ENCODE measurements around the gene AFTPH.

Gene AFTPH

GRCh38 chr2:64615192-64615763, 91.2 kb downstream of the AFTPH start:
- no peak for DNase-seq

DNA sequence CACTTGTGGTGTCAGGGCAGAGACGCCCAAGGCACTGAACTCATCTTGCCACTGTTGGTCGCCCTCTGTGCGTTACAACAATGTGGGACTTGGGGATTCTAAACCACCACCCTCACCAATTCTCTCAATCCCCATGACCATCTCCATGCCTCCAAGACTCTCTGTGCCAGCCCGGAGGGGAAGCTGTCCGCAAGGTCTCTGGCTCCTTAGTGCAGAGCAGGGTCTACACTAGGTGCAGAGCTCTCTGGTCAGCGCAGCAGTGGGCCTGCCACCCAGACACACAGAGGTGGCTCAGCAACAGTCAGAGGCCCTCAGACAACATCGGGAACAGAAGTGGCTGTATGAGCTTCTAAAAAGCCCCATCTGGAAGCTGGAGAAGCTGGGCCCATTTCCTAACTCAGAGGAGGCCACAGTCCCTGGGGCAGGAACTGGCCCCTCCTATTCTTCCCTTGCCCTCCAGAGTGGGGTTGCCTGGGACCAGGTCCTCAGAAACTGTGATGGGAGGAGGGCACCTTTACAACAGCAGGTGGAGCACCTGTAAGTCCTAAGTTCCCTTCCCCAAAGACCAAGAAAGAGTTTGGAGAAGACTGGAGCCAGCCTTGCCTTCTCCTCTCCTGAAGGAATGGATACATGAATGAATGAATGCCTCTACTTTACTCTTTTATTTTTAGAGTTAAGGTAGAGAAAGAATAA, 91.9 kb downstream of the AFTPH start:
- no peak for DNase-seq

GRCh38 chr2:64617631-64618151, 93.6 kb downstream of the AFTPH start:
- no peak for DNase-seq

- no peak for DNase-seq
Observed at GRCh38 chr2:64620661-64621060, 96.5 kb downstream of the AFTPH start.

GRCh38 chr2:64622443-64623241, 98.5 kb downstream of the AFTPH start:
- DNase-seq = no peak

DNA sequence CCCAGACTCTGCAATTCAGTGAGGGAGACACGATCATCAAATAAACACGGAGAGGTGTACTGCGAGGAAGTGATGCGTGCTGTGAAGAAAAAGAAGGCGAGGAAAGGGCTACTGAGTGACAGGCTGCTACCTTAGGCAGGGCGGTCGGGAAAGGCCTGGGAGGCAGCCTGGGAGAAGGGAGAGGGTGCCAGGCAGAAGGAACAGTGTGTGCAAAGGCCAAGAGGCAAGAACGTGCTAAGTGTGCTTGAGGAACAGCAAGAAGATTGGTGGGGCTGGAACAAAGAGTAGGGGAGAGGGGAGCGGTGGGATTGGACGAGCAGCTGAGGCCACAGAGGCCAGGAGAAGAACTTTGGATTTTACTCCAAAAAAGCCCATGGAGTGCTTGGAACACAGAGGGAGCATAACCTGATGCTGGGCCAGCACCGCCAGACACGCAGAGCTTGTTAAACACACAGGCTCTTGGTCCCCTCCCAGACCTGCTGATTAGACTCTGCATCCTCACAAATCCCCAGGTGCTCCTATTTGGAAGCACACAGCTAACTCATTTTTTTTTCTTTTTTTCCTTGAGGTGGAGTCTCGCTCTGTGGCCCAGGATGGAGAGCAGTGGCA, 99.2 kb downstream of the AFTPH start:
- DNase-seq = no peak

- no peak for DNase-seq
Observed at GRCh38 chr2:64624108-64624610, 100.0 kb downstream of the AFTPH start.

- DNase-seq = no peak
Observed at GRCh38 chr2:64624862-64625261, 100.7 kb downstream of the AFTPH start.

- DNase-seq = no peak
Observed at GRCh38 chr2:64625299-64626145, 101.4 kb downstream of the AFTPH start.

DNA sequence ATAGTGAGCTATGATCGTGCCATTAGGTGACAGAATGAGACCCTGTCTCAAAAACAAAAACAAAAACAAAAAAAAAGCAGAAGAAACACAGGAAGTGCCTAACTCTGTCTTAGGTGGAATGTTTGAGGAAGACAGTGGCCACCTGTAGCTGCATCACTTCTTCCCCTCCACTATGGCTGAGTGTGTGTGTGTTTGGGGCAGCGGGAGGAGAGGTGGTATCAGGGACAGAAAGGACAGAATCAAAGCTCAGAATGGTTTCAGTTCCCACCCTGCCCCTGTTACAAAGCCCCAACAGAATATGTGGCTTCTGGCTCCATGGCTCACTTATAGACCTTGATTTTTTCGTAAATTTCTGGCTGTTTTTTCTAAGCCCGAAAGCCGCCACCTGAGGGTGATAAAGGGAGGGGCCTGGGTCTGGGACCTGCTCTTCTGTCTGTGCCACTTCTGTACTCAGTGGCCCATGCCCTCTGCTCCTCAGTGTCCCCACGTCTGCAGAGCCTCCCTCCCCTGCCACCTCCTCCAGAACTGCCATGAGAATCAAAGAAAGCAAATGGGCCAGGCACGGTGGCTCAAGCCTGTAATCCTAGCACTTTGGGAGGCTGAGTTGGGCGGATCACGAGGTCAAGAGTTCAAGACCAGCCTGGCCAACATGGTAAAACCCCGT, 102.2 kb downstream of the AFTPH start:
- no peak for DNase-seq

- DNase-seq = no peak
Observed at GRCh38 chr2:64626963-64627760, 103.0 kb downstream of the AFTPH start.

GRCh38 chr2:64627860-64628841, 104.0 kb downstream of the AFTPH start:
- no peak for DNase-seq

DNA sequence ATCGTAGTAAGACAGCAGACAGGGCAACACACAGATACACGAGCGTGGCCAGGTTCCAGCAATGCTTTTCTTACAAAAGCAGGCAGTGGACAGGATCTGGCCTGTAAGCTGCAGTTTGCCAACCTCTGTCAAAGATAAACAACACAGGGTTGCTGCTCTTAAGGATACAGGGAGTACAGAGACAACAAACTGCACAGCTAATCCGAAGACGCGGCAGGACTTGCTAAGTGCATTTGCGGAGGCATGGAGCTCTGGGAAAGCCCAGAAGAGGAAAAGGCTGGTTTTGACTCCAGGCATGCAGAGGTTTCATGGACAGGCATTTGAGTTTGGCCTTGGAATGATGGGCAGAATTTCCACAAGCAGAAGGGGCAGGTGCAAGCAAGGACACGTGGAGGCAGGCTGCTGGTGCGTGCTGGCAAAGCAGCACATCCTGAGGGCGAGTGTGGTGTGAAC, 105.2 kb downstream of the AFTPH start:
- DNase-seq = no peak

DNA sequence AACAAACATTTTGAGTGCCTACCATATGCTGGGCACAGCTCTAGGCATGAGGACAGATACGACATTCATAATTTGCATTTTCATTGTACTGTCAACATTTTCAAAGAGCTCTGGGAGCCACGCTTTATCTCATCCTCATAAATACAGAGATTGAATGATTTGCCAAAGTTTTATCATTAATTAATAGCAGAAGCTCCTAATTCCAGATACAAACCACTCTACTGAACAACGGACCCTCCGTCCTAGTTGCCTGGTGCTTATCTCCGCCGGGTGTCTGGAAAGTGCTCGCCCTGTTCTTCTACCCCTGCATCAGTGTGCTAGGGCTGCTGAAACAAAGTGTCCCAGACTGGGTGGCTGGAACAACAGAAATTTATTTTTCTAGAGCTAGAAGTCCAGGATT, 105.7 kb downstream of the AFTPH start:
- DNase-seq = no peak

GRCh38 chr2:64630752-64631151, 106.6 kb downstream of the AFTPH start:
- no peak for DNase-seq

GRCh38 chr2:64631771-64632170, 107.6 kb downstream of the AFTPH start:
- no peak for DNase-seq

- no peak for DNase-seq
Observed at GRCh38 chr2:64632835-64633819, 109.0 kb downstream of the AFTPH start.

Measured in stimulated activated CD4-positive, alpha-beta T cell treated with anti-CD3 and anti-CD28 coated beads, Interleukin-2, amount 100 ng/mL, for 24 hours (primary cell).